Fibroblast of the aortic adventitia (primary cell): Measurements from ENCODE around the gene NFE2L1. TPM values are rescaled to one million over a fixed set of nuclear protein-coding genes. Genes with fewer than 3 reads are reported as not detected.
"Not testable (repeated sequence)": the region's sequence is repeated elsewhere in the genome, so short reads cannot be mapped to it uniquely, and the experiment has no call there.

Experiments
- DNase-seq: peaks from one replicate; pipeline ENCODE4 v3.0.0-alpha.2; 2010; ENCODE audit warnings: low read depth
- H3K4me3 ChIP-seq: 2 replicates; pipeline ENCODE4 v1.5.1; 2011; ENCODE audit warnings: low read depth, mild to moderate bottlenecking, control low read depth, low read length, moderate library complexity
- total RNA-seq: library from RNA; depleted of rRNA; stranded (reverse); fragments of >200 nt; gene quantifications from 2 replicates; pipeline ENCODE4 v1.2.3, GENCODE V29; 2012; ENCODE audit warnings: low replicate concordance
- TF ChIP-seq, protein P1 (sequence below): IDR thresholded peaks from 2 replicates; pipeline ENCODE4 v1.5.1; 2011; ENCODE audit warnings: mild to moderate bottlenecking, low read length, control low read depth, inconsistent platforms; ENCODE audit not compliant: insufficient read depth

NFE2L1 gene
- total RNA-seq, 1 donor, result 103 TPM

GRCh38 chr17:48068491-48068961 lies 20.4 kb downstream of the NFE2L1 start:
- peak; percentile 59 for DNase-seq
- TF ChIP-seq, protein P1, sequence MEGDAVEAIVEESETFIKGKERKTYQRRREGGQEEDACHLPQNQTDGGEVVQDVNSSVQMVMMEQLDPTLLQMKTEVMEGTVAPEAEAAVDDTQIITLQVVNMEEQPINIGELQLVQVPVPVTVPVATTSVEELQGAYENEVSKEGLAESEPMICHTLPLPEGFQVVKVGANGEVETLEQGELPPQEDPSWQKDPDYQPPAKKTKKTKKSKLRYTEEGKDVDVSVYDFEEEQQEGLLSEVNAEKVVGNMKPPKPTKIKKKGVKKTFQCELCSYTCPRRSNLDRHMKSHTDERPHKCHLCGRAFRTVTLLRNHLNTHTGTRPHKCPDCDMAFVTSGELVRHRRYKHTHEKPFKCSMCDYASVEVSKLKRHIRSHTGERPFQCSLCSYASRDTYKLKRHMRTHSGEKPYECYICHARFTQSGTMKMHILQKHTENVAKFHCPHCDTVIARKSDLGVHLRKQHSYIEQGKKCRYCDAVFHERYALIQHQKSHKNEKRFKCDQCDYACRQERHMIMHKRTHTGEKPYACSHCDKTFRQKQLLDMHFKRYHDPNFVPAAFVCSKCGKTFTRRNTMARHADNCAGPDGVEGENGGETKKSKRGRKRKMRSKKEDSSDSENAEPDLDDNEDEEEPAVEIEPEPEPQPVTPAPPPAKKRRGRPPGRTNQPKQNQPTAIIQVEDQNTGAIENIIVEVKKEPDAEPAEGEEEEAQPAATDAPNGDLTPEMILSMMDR, result peak; percentile 57
- H3K4me3 ChIP-seq, result no peak overlapping the region

DNA sequence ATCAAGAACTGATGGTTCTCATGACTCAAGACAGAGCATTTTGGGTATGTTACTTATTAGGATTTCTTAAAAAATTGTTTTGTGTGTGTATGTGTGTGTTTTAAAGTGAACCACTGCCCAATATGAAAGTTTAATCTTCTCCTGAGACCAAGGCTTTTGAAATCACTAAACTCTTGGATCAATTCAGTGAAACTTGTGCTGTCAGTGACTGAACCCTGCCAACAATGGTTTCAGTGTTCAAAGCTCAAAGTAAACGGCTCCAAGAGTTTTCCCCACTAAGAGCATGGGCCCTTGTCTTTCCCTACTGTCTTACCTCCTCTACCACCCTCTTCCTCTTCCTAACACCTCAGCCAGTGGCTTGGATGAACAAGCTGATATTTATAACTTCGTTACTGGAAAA lies 22.0 kb downstream of the NFE2L1 start:
- TF ChIP-seq, protein P1, result no peak

GRCh38 chr17:48071654-48072053 lies 23.5 kb downstream of the NFE2L1 start:
- TF ChIP-seq, protein P1, result no peak
- peak; percentile 83 for DNase-seq

More for the DNA sequence above, 22.0 kb downstream of the NFE2L1 start:
- no peak overlapping the region for H3K4me3 ChIP-seq
- DNase-seq, result no peak

GRCh38 chr17:48072811-48073210 lies 24.7 kb downstream of the NFE2L1 start:
- H3K4me3 ChIP-seq, DNase-seq: not testable (repeated sequence)

More at GRCh38 chr17:48071654-48072053, 23.5 kb downstream of the NFE2L1 start:
- H3K4me3 ChIP-seq, result no peak overlapping the region

- not testable (repeated sequence) for H3K4me3 ChIP-seq
- DNase-seq, result peak; percentile 57
Observed at GRCh38 chr17:48073566-48074094, 25.5 kb downstream of the NFE2L1 start.

- TF ChIP-seq, protein P1, result peak; percentile 77
- DNase-seq, result peak; percentile 91
- no peak overlapping the region for H3K4me3 ChIP-seq
Observed at GRCh38 chr17:48074322-48075081, 26.3 kb downstream of the NFE2L1 start.

DNA sequence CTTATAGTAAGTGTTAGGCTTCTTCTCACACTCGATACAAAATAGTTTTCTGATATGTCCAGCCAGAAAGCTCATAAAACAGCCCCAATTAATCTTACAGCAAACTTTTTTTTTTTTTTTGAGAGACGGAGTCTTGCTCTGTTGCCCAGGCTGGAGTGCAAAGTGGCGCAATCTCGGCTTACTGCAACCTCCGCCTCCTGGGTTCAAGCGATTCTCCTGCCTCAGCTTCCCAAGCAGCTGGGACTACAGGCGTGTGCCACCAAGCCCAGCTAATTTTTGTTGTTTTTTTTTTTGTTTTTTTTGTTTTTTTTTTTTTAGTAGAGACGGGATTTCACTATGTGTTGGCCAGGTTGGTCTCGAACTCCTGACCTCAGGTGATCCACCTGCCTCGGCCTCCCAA lies 29.0 kb downstream of the NFE2L1 start:
- not testable (repeated sequence) for DNase-seq, H3K4me3 ChIP-seq

DNA sequence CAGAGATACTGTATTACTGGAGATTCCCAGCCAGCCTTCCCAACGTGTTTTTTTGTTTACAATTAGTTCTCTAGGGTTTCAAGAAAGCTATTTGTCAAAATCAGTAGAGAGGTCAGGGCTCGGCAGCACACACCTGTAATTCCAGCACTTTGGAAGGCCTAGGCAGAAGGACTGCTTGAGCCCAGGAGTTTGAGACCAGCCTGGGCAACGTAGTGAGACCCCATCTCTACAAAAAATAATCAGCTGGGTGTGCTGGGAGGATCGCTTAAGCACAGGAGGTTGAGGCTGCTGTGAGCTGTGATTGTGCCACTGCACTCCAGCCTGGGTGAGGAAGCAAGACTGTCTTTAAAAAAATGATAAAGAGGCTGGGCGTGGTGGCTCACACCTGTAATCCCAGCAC lies 33.7 kb downstream of the NFE2L1 start:
- TF ChIP-seq, protein P1, result no peak
- H3K4me3 ChIP-seq, result no peak overlapping the region
- no peak for DNase-seq
